D341Med (cell line): ENCODE results near the gene CD300LD.
"Not testable (repeated sequence)": the region's sequence is repeated elsewhere in the genome, so short reads cannot be mapped to it uniquely, and the experiment has no call there.

Experiments
- DNase-seq: peaks from one replicate; pipeline ENCODE4 v3.0.0; 2012; ENCODE audit warnings: low spot score

Gene CD300LD

DNA sequence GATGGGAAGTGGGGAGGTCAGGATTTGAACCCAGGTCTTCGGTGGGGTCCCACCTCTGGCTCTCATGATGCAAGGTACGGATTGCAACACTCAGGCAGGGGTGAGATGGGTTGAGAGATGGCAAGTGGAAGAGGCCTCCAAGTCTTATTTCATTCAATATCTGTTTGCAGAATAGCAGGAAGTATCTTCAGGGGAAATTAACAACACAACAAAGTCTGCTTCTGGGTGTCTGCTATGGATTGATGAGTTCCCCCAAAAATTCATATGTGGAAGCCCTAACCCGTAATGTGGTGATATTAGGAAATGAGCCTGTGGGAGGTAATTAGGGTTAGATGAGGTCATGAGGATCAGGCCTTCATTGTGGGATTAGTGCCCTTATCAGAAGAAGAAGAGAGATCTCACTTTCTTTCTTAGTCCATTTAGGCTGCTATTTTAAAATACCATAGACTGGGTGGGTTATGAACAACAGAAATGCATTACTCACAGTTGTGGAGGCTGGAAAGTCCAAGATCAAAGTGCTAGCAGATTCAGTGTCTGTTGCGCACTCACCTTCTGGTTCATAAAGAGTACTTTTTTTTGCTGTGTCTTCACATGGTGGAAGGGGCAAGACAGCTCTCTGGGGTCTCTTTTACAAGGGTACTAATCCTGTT is 20.3 kb downstream of the CD300LD start:
- DNase-seq, result no peak

DNA sequence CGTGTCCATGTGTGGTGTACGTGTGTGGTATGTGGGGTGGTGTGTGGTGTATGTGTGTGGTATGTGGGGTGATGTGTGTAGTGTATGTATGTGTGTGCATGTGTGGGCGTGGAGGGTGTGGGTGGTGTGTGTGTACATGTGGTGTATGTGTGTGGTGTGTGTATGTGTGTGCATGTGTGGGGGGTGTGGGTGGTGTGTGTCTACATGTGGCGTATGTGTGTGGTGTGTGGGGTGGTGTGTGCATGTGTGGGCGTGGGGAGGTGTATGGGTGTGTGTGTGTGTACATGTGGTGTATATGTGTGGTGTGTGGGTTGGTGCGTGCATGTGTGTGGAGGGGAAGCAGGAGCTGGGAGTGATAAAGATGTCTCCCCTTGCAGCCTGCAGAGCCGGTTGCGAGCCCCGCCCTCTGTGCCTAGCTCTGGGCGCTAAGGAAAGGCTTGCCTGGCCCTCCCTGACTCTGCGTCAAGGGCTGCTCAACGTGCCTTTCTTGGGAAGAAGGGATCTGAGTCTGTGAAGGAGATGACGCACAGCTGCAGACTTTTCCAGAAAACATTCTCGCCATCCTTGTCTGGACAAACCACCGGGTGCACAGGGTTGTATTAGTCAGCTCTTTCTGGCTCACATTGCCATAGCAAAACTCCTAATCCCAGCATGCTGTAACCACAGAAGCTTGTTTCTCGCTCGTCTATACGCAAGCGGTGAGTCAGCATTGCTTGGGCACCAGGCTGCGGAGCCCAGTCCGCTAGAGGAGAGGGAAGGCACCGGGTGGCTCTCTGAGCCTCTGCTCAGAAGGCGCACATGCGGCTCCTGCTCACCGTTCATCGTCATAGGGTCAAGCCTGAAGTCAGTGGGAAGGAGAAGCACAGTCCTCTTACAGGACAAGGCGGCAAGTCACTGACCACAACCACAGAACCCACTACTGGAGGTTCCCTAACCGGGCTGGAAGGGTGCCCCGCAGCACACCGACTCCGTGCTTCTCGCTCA is 22.8 kb downstream of the CD300LD start:
- DNase-seq, result no peak

DNA sequence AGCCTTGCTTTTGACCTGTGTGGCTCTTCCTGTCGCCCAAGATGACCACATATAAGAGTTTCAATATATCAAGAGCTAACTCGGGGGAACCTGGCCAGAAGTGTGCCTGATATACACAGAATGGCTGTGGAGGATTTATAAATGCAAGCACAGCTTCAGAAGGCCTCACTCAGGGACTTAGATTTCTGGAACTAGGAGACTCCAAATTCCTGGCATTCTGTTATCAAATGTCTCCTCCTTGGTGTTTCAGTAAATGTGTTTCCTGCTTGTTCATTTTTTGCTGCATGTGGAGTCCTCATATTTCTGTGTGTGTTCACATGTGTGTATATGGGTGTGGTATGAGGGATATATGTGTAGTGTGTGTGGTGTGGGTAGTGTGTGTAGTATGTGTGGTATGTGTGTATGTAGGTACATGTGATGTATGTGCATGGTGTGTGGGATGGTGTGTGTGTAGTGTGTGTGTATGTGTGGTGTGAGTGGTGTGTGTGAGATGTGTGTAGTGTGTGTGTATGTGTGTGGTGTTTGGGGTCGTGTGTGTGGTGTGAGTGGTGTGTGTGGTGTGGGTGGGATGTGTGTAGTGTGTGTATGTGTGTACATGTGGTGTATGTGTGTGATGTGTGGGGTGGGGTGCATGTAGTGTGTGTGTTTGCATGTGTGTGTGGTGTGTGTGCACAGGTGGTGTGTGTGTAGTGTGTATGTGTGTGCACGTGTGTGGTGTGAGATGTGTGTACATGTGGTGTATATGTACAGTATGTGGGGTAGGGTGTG is 23.8 kb downstream of the CD300LD start:
- no peak for DNase-seq

DNA sequence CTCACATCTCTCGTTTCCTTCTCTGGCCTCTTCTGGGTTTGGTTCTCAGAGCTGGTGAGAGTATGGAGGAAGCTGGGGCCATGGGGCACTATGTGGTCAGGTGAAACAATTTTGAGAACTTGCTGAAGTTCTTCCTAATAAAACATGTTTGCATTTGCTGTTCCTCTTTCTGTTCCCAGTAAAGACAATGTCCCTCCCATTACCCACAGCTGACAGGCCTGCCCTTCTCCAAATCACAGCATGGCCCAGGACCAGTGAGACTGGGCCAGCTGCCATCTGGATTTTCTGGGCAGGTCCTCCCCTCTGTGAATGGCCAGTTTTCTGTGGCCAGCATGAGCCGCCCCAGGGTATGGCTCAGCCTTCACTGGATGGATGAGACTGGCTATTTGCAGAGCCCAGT is 24.7 kb downstream of the CD300LD start, which contains the start of gene CD300H:
TSS of gene CD300H (minus strand) at position 113 of the 400 bp plus-strand sequence.
- DNase-seq, result no peak

DNA sequence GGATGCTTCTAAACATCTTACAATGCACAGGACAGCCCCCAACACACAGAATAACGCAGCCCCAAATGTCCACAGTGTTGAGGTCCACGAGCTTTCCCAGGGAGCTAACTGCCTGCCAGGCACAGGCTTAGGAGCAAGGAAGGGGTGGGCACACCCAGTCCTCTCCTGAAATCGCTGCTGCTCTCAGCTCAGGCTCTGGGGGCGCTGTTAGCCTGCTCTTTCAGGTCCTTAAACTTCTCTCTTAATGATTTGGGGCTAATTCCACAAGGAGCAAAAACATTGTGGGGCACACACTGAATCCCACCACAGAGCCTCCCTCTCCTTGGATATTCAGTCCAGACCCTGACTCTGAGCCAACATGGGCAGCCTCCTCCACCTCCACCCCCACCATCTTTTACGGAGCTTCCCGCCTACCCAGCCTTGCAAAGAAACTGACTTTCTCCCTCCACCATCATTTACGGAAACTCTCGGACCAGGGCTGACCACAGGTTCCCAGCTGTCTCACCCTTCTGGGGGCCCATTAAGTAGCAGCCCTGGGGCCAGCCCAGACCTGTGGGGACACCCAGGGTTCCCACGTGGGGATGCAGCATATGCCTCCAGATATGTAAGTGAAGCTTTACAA is 25.8 kb downstream of the CD300LD start:
- DNase-seq, result peak; percentile 84

DNA sequence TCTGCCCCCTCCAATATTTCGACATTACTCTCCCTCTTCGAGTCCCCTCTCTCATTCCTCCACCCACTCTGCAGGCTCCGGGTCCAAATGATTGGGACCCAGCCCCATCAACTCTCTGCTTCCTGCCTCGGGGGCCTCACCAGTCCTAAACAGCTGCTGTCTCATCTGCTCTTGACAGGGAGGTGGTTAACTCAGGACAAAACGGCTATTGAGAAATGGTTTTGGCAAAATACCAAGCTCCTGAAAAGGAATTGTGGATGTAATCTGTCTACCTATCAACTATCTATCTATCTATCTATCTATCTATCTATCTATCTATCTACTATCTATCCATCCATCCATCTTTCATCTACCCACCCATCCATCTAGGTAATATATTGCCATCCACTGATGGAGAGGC is 27.0 kb downstream of the CD300LD start:
- no peak for DNase-seq

DNA sequence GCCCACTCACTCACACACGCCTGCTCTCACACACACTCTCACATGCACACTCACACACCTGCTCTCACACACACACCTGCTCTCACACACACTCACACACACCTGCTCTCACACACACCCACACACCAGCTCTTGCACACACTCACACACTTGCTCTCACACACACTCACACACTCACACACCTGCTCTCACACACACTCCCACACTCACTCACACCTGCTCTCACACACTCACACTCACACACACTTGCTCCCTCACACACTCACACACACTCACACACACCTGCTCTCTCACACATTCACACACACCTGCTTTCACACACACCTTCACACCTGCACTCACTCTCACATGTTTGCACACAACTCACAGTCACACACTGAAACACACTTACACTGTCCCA is 28.7 kb downstream of the CD300LD start:
- no peak for DNase-seq

DNA sequence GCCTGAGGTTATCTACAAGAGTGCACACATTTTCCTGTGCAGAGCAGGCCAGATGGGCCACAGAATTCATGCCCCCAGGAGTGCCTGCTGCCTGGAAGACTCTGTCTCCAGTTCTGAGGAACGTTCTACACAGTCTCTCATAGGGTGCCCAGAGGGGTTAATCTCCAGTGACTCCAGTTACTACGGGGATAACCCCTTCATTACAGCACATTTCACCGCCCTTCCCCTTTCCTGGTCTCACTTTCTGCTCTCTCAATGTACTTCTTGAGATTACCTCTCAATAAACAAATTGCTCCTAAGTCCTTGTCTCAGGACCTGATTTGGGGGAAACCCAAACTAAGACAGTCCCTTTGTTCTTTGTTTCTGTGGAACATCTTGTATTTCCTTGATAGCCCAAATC is 30.5 kb downstream of the CD300LD start:
- no peak for DNase-seq

DNA sequence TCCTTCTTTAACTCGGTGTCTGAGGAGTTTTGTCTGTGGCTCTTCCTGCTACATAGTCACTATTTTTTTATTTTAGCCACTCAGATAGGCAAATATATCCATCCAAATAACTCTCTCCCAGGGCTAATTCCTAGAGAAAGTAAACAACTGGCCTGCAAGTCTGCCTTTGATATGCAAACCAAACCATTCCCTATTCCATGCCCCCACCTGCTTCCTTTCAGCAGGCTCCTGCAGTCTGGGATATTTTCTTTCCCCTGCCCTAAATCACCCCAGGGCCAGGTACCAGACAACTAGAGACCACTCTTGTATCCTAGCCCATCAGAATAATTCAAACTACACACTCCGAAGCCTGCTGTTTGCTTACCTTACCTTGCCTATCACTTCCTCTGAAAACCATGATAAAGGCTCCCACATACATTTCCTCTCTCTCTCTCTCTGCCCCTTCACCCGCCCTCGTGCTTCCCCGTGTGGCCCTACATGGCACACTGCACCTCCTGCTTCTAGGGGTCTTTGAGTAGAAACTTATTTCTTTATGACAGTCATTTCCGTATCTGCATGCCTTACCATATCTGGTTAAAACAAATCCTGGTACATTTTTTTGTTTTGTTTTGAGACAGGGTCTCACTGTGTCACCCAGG is 33.1 kb downstream of the CD300LD start:
- DNase-seq, result no peak

DNA sequence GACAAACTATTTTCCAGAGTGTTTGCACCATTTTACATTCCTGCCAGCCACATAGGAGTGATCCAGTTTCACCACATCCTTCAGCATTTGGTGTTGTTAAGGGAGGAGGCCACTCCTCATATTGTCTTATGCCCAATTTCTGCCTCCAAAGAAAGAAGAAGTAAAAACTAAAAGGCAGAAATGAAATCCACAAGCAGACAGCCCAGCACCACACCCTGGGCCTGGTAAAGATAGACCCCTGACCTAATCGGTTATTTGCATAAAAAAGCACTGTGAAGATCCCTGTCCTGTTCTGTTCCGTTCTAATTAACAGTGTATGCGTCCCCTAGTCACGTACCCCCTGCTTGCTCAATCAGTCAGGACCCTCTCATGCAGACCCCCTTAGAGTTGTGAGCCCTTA is 33.7 kb downstream of the CD300LD start:
- not testable (repeated sequence) for DNase-seq

DNA sequence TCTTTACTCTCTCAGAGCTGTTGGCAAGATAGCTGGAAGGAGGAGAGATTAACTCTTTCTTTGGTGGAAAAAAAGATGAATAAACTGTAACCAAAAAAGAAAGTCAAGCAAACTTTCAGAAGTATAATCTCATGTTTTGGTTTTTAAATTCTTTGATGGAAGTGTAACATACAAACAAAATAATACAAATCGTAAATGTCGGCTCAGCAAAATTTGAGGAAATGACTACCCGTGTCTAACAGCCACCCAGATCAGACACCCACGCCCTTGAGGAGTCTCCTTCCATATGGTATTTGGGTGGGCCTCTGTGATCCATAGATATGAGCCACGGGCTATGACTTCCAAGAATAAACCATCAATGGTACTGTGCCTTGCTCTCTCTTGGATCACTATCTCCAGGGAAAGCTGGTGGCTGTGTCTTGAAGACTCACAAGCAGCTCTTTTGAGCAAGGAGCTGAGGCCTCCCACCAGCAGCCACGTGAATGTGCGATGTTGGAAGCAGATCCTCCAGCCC is 36.6 kb downstream of the CD300LD start:
- no peak for DNase-seq

DNA sequence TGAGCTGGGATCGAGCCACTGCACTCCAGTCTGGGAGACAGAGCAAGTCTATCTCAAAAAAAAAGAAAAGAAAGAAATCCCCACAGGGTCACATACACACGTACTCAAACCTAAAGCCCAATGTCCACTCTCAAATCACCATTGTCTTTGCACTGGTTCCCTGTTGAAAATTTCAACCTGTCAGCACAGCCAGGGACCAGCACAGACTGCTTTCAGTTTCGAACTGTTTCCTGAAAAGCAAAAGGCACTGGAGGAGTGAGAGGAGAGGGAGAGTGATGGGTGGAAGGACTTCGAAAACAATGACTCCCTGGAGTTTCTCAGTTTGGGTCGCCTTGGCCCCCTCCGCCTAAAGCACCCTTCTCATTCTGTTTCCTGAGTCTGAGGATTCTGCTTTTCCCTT is 37.2 kb downstream of the CD300LD start:
- DNase-seq, result peak; percentile 26

DNA sequence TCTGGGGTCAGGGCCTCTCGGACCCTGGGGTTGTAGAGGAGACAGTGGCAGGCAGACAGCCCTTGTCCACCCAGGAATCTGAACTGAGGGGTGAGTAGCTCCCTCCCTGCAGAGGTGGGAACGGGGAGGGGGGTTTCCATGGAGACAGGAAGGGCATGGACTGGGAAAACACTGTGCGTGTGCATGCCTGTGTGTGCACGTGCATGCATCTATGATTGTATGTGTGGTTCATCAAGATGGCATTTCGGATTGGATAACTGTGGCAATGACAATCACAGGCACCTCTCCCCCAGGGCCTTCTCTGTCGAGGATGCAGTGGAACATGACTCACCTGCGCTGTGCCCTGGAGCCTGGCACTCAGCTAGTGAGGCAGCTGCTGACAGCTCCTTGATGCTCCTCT is 40.0 kb downstream of the CD300LD start:
- no peak for DNase-seq

DNA sequence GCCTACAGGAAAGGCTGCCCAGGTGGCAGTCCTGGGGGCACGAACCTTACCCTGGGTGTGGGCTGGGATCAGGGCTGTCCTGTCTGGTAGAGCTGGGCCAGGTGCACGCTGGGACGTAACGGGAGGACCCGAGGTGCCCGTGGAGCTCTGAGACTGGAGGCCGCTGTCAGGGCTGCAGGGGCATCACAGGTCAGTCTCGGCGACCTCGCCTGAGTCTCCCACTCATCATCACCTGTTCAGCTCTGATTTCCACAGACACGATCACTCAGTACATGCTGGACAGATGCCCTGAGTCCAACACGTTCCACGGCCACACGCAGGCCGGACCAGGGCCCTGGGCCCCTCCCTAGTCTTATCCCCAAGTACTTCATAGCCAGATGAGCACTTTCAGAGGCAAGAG is 41.5 kb downstream of the CD300LD start:
- DNase-seq, result no peak

DNA sequence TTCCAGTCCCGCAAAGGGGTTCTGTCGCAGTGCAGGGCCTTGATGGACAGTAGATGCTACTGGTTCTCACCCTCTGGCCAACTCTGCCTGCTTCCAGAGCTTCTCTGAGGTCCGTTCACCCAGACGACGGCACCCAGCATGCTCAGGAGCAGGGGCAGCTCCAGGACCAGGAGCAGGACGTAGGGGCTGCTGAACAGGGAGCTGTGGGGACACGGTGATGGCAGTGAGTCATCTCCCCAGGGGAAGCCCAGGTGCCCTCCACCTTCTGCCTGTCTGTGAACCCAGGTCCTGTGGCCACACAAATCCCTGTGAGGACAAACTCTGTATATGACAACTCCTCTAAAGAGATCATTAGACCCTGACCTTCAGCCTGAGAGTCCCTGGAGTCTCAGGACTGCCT is 42.7 kb downstream of the CD300LD start:
- no peak for DNase-seq

DNA sequence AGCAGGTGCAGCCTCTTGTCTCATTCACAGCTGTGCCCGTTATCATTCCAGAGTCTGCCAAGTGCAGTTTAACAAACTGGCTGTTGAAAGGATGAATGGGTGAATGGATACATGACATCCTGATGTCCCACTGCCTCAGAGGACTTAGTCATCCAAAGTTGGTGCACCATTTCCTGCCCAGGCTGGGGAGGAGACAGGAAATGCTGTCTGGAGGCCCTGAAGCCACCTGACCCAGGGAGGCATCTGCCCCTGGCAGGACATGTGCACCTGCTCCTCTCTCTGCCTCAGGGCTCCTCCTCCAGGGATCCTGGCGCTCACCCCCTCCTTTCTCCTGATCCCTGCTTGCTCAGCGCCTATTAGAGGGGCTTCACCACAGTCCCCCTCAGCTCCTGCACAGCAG is 44.3 kb downstream of the CD300LD start:
- DNase-seq, result no peak

DNA sequence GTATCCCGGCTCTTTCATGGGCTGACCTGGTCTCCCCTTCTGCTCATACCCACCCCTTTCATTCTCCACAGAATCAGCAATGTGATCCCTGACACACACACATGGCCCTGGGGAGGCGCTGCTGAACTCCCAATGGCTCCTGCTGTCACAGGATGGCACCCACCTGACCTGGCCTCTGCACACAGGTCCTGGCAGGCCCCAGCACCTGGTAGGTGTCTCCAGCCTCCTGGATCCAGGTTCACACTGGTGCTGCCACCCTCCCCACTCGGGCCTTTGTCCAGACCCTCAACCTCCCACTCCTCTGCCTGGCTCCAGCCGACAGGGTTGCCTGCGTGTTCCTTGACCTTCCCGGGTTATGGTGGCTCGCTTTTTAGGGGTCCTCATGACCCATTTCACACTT is 44.8 kb downstream of the CD300LD start:
- DNase-seq, result no peak

DNA sequence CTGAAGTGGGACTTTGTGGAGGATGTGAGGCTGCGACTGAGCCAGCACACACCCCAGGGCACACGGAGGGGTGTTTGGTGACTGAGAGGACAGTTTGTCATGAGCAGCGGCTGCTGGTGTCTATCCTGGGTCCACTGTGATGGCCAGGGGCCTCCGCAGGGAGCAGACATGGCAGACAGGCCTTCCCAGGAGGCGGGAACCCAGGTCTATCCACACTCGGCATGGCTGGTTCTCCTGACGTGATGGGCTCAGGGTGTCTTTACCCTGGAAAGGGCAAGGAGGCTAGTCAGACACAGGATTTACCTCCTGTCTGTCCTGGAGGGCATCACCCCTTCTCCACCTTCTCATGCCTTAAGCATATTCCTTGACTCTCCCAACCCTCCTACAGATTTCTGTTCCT is 45.5 kb downstream of the CD300LD start:
- no peak for DNase-seq

DNA sequence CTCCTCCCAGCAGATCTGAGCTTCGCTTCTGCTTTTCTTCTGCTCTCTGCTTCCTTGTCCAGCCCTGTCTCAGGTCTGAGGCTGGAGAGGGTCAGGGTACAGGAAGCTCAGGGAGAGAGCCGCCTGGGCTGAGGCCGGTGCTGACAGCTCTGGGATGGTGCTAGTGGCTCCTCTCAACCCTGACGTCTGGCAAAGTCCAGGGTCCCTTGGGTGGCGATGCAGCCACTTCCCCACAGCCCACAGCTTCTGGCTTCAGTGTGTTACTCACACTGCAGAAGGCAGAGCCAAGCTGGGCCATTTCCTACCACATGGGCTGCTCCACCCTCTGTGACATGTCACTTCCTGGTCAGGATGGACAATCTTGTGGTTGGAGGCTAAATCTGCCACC is 46.2 kb downstream of the CD300LD start, which contains the start of gene CD300C:
TSS of gene CD300C (minus strand) at position 273 of the 388 bp plus-strand sequence. CDS start 333 bp downstream, outside the sequence.
- DNase-seq, result no peak

DNA sequence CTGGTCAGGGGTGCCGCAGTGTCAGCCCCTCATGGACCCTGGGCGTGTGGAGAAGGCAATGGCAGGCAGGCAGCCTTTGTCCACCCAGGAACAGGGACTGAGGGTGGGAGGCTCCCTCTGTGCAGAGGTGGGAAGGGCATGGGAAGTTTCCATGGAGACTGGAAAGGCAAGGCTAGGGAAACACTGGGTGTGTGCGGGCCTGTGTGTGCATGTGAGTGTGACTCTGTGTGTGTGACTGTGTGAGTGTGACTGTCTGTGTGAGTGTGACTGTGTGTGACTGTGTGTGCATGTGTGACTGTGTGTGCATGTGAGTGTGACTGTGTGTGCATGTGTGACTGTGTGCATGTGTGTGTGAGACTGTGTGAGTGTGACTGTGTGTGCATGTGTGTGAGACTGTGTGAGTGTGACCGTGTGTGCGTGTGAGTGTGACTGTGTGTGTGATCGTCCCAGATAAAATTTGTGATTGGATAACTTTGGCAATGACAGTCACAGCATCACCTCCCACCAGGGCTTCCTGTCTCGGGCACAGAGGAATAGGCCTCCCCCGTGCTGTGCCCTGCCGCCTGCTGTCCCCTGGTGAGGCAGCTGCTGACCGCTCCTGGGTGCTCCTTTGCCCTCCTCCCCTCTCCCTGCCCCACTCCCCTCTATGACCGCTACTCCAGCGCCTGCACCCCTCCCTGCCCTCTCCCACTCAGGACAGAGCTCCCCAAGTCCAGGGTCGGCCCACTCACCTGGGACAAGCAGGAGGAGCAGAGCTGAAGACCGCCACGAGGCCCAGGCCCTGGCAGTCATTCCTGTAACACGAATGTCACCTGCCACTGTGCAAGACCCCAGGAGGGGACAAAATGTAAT is 46.9 kb downstream of the CD300LD start:
- no peak for DNase-seq
